ENCODE measurements around the gene LENG1. TPM values are rescaled to one million over a fixed set of nuclear protein-coding genes. Genes with fewer than 3 reads are reported as not detected.
A peak's percentile ranks its signal among the peaks of the same experiment; 100 is the strongest.

Gene LENG1
- total and polyA plus RNA-seq, 2 donors (not counting 3 experiments of a cell fraction or from before 2014, with no cell fraction given) = 3.0 to 5.0 TPM

GRCh38 chr19:54190503-54191010, 31.0 kb upstream of the LENG1 start:
- Histone ChIP-seq H3K79me2 (ENCODE audit: control insufficient read depth, insufficient read depth, low read length) (peaks cover 38% of the 10 kb centered on the region), H3K27me3 (ENCODE audit: control insufficient read depth in 2 of 2, insufficient read depth in 2 of 2, low read length in 2 of 2) (no peaks in the 10 kb centered on the region), H3K4me1 (ENCODE audit: control insufficient read depth, extremely low read depth, insufficient read depth, low read length) (peaks cover 16% of the 10 kb centered on the region), H4K20me1 (replicated peaks; ENCODE audit: control insufficient read depth, extremely low read depth, insufficient read depth, low read length) (no peaks in the 10 kb centered on the region), H3K4me3 (replicated peaks in 1 of 3; ENCODE audit: insufficient read depth in 1 of 3, low read depth in 1 of 3, low read length in 3 of 3) (peak overlapping the region; percentile 64 to 88 (median 78)), H3K36me3 (ENCODE audit: control insufficient read depth in 2 of 2, extremely low read depth in 1 of 2, insufficient read depth in 2 of 2, low read length in 2 of 2) (peaks cover 7 to 8% of the 10 kb centered on the region in 2 experiments), H3K9me3 (replicated peaks; ENCODE audit: control insufficient read depth, insufficient read depth, low read length) (no peaks in the 10 kb centered on the region), H2AFZ (ENCODE audit: low read depth, low read length) (peak overlapping the region; percentile 92), H3K9ac (replicated peaks; ENCODE audit: extremely low read depth, insufficient read depth, low read length) (peak overlapping the region; percentile 84), H3K4me2 (ENCODE audit: insufficient read depth, low read length) (peak overlapping the region; percentile 90), H3K27ac (ENCODE audit: insufficient read depth, low read depth, low read length) (peak overlapping the region; percentile 86), H3K9me1 (replicated peaks; ENCODE audit: control insufficient read depth, extremely low read depth, insufficient read depth, low read length) (no peaks in the 10 kb centered on the region)
- FAIRE-seq = no peak
- no TSS peak for BruUV-seq (replicated peaks)
- DNase-seq (ENCODE audit: low read depth, low spot score) = peak; percentile 100
- ChIA-PET CTCF (interaction anchor here (0.7 to 2.7 kb wide), 8 partner anchors 10 to 75 kb away, joined by 3 to 15 read pairs (median 5); partner anchors contain the start of genes LENG1 and RPS9), POLR2A (interaction anchor here (0.6 to 5.2 kb wide), 5 partner anchors 11 to 53 kb away, joined by 3 to 91 read pairs (median 3); partner anchors contain the start of genes CNOT3 and RPS9)
- no peak for TF ChIP-seq MYC (IDR thresholded peaks at IDR 0.05; ENCODE audit: low read depth, low read length)
- peak; percentile 4 for TF ChIP-seq POLR2A (IDR thresholded peaks at IDR 0.05; ENCODE audit: low read depth, low read length)
- no peak for TF ChIP-seq POLR2AphosphoS5 (IDR thresholded peaks at IDR 0.05; ENCODE audit: insufficient read depth, low read depth, low read length)
- TF ChIP-seq, protein P1, sequence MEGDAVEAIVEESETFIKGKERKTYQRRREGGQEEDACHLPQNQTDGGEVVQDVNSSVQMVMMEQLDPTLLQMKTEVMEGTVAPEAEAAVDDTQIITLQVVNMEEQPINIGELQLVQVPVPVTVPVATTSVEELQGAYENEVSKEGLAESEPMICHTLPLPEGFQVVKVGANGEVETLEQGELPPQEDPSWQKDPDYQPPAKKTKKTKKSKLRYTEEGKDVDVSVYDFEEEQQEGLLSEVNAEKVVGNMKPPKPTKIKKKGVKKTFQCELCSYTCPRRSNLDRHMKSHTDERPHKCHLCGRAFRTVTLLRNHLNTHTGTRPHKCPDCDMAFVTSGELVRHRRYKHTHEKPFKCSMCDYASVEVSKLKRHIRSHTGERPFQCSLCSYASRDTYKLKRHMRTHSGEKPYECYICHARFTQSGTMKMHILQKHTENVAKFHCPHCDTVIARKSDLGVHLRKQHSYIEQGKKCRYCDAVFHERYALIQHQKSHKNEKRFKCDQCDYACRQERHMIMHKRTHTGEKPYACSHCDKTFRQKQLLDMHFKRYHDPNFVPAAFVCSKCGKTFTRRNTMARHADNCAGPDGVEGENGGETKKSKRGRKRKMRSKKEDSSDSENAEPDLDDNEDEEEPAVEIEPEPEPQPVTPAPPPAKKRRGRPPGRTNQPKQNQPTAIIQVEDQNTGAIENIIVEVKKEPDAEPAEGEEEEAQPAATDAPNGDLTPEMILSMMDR (IDR thresholded peaks at IDR 0.05; ENCODE audit: extremely low read depth in 1 of 2, insufficient read depth in 1 of 2, low read depth in 1 of 2, low read length in 2 of 2) = no peak
- dilution Hi-C loops (cut with MboI; ENCODE audit: extremely low pct_ligation_motif_present, low sequenced_read_pairs) = no loop called here
- intact Hi-C loops (cut with micrococcal nuclease) = loop anchor here (1.0 to 2.0 kb wide), 7 partner anchors 10 to 323 kb away; partner anchors contain the start of genes CNOT3, LENG1, LENG9 and MYADM
